Lung (tissue), 12 donors: ENCODE results near the gene CYSRT1. TPM values are rescaled to one million over a fixed set of nuclear protein-coding genes. Genes with fewer than 3 reads are reported as not detected.
A peak's percentile ranks its signal among the peaks of the same experiment; 100 is the strongest.

Source experiments
- ATAC-seq: fragments of 200-7000 bp; cut with Tn5 transposase; one replicate; pipeline ENCODE4 v1.9.1; 2020; ENCODE audit warnings: moderate number of reproducible peaks; ENCODE audit not compliant: insufficient read depth, low FRiP score
- DNase-seq, 3 donors: peaks; one replicate each; pipeline ENCODE4 v3.0.0-alpha.2; 2013 to 2017
- H3K27ac ChIP-seq, 2 donors: one replicate each; pipeline ENCODE4 v1.5.1; 2013; ENCODE audit warnings: mild to moderate bottlenecking in 2 of 2, moderate library complexity in 2 of 2, control low read depth in 1 of 2, inconsistent platforms in 1 of 2, low read depth in 1 of 2, low read length in 1 of 2
- H3K27me3 ChIP-seq, 3 donors: one replicate each; pipeline ENCODE4 v1.5.1; 2013; ENCODE audit warnings: low read length in 2 of 3; ENCODE audit not compliant: control insufficient read depth in 3 of 3, insufficient read depth in 3 of 3
- H3K36me3 ChIP-seq, 4 donors: one replicate each; pipeline ENCODE4 v1.5.1; 2013; ENCODE audit warnings: low read length in 4 of 4, mild to moderate bottlenecking in 1 of 4, moderate library complexity in 1 of 4; ENCODE audit not compliant: control insufficient read depth in 4 of 4, insufficient read depth in 4 of 4
- H3K4me1 ChIP-seq, 5 donors: one replicate each; pipeline ENCODE4 v1.5.1; 2013; ENCODE audit warnings: low read length in 5 of 5, mild to moderate bottlenecking in 2 of 5, moderate library complexity in 1 of 5; ENCODE audit not compliant: control insufficient read depth in 5 of 5, insufficient read depth in 5 of 5
- H3K4me3 ChIP-seq: one replicate; pipeline ENCODE4 v1.5.1; 2013; ENCODE audit warnings: mild to moderate bottlenecking, control low read depth, moderate library complexity
- H3K9ac ChIP-seq, 2 donors: one replicate each; pipeline ENCODE4 v1.5.1; 2013; ENCODE audit warnings: low read length in 2 of 2, control low read depth in 1 of 2; ENCODE audit not compliant: insufficient read depth in 1 of 2
- H3K9me3 ChIP-seq, 4 donors: one replicate each; pipeline ENCODE4 v1.5.1; 2013; ENCODE audit warnings: low read length in 3 of 4, mild to moderate bottlenecking in 1 of 4, moderate library complexity in 1 of 4; ENCODE audit not compliant: control insufficient read depth in 4 of 4, insufficient read depth in 3 of 4
- WGBS, 2 donors: extraction: QIAGEN DNeasy Blood & Tissue Kit; methylation state at CpG; one replicate each; pipeline ENCODE4 v1.1.7; 2013; 5-methylcytosine and 5-hydroxymethylcytosine counted together
- polyA plus RNA-seq, 2 donors: library from polyadenylated mRNA; stranded (reverse); fragments of 200-250 nt; gene quantifications; one replicate each; pipeline ENCODE4 v1.2.1, GENCODE V29; 2013
- total RNA-seq, 2 donors: library from RNA; depleted of rRNA in 1 of 2; stranded (reverse); fragments of >200 nt in 1 of 2; gene quantifications; one replicate each; pipeline ENCODE4 v1.2.1, GENCODE V29; 2014 to 2021
- TF ChIP-seq, protein P1 (sequence below): IDR thresholded peaks from 2 replicates; pipeline ENCODE4 v1.5.1; 2012; ENCODE audit warnings: mild to moderate bottlenecking; ENCODE audit errors: control extremely low read depth, extremely low read depth
- donor health status: control.
- donor health status: control.
- donor health status: Bipolar disorder and iron deficiency.
- donor health status: healthy.
- donor health status: DM: yes; HTN: yes; CAD: no.

CYSRT1 gene
- total and polyA plus RNA-seq, 4 donors: 0.70 to 2.7 (median 0.92) TPM; not detected in 1

DNA sequence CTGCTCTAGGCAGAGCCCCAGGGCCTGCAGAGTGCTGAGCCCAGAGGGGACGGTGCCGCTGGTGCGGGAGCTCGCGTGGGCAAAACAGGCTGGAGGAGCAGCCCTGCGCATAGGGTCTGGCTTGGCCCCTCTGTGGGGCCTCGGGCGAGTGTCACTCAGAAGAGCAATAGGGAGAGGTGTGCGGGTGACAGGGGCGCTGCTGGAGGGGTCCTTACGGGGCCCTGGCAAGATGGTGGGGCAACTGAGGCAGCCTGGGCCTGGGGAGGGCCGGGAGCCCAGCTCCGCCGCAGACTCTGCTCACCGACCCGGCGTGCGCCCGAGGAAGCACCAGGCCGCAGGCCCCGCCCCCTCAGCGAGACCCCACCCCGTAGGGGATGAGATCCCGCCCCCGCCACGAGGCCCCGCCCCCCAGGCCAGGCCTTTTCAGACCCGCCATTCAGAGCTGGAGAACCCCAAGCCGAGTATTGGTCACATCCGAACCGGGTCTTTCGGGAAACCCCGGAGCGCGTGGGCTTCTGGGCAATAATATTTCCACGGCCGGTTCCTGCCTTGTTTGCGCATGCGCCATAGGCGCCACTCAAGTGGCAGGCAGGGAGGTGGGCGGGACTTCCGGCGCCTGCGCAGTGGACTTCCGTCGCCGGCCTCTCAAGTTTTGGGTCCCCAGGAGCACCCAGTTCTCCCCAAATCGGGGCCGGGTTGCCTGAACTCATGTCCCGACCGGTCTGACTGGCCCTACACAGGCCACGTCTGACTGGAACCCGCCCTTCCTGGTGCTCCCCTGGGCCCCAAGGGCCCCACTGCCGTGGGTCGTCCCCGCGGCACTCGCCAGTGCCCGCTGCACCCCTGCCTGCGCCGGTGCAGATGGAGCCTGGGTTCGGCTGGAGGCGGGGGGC lies 1.6 kb upstream of the CYSRT1 start:
- H3K36me3 ChIP-seq: no peaks in the 10 kb centered on the region
- WGBS, 2 donors: 0 to 1% methylated on average over 60 to 63 of the region's 63 CpGs
- peak overlapping the region; percentile 73 for H3K4me3 ChIP-seq
- TF ChIP-seq, protein P1, sequence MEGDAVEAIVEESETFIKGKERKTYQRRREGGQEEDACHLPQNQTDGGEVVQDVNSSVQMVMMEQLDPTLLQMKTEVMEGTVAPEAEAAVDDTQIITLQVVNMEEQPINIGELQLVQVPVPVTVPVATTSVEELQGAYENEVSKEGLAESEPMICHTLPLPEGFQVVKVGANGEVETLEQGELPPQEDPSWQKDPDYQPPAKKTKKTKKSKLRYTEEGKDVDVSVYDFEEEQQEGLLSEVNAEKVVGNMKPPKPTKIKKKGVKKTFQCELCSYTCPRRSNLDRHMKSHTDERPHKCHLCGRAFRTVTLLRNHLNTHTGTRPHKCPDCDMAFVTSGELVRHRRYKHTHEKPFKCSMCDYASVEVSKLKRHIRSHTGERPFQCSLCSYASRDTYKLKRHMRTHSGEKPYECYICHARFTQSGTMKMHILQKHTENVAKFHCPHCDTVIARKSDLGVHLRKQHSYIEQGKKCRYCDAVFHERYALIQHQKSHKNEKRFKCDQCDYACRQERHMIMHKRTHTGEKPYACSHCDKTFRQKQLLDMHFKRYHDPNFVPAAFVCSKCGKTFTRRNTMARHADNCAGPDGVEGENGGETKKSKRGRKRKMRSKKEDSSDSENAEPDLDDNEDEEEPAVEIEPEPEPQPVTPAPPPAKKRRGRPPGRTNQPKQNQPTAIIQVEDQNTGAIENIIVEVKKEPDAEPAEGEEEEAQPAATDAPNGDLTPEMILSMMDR: no peak
- H3K27ac ChIP-seq: peak overlapping the region; percentile 93 to 96
- peak overlapping the region in 1 of 2 donors; percentile 80 for H3K9ac ChIP-seq
- peaks cover 0 to 1% (median 0%) of the 10 kb centered on the region in 4 donors for H3K9me3 ChIP-seq
- H3K27me3 ChIP-seq: no peaks in the 10 kb centered on the region
- ATAC-seq: peak; percentile 94
- H3K4me1 ChIP-seq: peaks cover 0 to 14% (median 7%) of the 10 kb centered on the region in 5 donors
- DNase-seq: peak; percentile 97 to 98 (median 97)

DNA sequence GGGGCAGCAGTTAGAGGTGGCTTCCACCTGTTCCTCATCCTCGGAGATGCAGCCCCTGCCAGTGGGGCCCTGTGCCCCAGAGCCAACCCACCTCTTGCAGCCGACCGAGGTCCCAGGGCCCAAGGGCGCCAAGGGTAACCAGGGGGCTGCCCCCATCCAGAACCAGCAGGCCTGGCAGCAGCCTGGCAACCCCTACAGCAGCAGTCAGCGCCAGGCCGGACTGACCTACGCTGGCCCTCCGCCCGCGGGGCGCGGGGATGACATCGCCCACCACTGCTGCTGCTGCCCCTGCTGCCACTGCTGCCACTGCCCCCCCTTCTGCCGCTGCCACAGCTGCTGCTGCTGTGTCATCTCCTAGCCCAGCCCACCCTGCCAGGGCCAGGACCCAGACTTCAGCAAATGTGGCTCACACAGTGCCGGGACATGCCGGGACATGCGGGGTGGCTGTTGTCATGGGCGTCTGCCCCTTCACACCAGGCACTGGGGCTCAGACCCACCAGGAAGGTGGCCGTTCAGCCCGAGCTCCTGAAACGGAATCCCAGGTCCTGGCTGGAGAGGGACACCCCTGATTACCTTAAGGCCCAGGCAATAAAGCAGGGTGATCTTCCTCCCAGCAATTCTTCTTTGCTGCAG lies 841 bp downstream of the CYSRT1 start:
- peaks cover 0 to 11% (median 9%) of the 10 kb centered on the region in 5 donors for H3K4me1 ChIP-seq
- H3K27ac ChIP-seq: peak overlapping the region in 1 of 2 donors; percentile 89
- WGBS, 2 donors: 83 to 84% methylated on average over 21 of the region's 21 CpGs
- no peak for DNase-seq
- no peak overlapping the region for H3K4me3 ChIP-seq
- no peak for ATAC-seq
- no peak overlapping the region for H3K9ac ChIP-seq
- TF ChIP-seq, protein P1: no peak
- no peaks in the 10 kb centered on the region for H3K36me3 ChIP-seq
- peaks cover 0 to 3% (median 0%) of the 10 kb centered on the region in 4 donors for H3K9me3 ChIP-seq
- H3K27me3 ChIP-seq: peaks cover 0 to 5% (median 0%) of the 10 kb centered on the region in 3 donors

DNA sequence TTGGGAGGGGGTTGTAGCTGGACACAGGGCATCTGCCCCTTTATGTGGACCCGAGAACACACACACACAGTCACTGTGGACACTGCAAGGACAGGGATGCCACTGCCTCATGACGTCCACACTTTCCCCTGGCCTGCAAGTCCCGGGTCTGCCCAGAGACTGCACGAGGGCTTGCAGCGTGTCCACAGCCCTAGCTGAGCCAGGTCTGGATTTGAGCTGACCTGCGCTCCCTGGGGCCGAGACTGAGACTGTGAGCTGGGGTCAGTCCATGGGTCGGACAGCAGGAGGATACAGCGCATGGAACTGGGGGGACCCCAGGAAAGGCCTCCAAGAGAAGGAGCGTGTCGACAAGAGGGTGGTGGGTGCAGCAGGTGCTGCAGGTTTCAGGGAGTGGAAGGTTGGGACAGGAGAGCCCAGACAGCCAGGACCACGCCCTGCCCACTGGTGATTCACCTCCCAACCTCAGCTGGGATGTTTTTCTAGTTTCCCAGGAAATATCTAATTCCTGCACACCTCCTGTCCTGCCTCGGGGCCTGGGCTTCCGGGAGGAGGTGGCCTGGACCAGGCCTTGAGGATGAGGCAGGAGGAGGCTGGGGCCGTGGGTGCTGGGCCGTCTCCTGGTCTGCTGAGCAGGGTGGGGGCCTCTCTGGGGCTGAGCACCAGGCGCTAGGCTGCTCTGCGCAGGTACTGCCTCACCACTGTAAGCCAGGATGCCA lies 1.5 kb downstream of the CYSRT1 start:
- peaks cover 0 to 6% (median 0%) of the 10 kb centered on the region in 3 donors for H3K27me3 ChIP-seq
- no peak overlapping the region for H3K9ac ChIP-seq
- peaks cover 0 to 11% (median 9%) of the 10 kb centered on the region in 5 donors for H3K4me1 ChIP-seq
- 65 to 78% methylated on average over 18 of the region's 18 CpGs for WGBS, 2 donors
- H3K36me3 ChIP-seq: no peaks in the 10 kb centered on the region
- TF ChIP-seq, protein P1: no peak
- H3K4me3 ChIP-seq: no peak overlapping the region
- peaks cover 0 to 3% (median 0%) of the 10 kb centered on the region in 4 donors for H3K9me3 ChIP-seq
- no peak for ATAC-seq
- DNase-seq: no peak
- H3K27ac ChIP-seq: peak overlapping the region in 1 of 2 donors; percentile 89
